ENCODE results near the gene RPS16. TPM values are rescaled to one million over a fixed set of nuclear protein-coding genes. Genes with fewer than 3 reads are reported as not detected.

The RPS16 gene
- 1,000 to 10,000 TPM; 1,316 to 2,441 (median 1,971) TPM for total RNA-seq

DNA sequence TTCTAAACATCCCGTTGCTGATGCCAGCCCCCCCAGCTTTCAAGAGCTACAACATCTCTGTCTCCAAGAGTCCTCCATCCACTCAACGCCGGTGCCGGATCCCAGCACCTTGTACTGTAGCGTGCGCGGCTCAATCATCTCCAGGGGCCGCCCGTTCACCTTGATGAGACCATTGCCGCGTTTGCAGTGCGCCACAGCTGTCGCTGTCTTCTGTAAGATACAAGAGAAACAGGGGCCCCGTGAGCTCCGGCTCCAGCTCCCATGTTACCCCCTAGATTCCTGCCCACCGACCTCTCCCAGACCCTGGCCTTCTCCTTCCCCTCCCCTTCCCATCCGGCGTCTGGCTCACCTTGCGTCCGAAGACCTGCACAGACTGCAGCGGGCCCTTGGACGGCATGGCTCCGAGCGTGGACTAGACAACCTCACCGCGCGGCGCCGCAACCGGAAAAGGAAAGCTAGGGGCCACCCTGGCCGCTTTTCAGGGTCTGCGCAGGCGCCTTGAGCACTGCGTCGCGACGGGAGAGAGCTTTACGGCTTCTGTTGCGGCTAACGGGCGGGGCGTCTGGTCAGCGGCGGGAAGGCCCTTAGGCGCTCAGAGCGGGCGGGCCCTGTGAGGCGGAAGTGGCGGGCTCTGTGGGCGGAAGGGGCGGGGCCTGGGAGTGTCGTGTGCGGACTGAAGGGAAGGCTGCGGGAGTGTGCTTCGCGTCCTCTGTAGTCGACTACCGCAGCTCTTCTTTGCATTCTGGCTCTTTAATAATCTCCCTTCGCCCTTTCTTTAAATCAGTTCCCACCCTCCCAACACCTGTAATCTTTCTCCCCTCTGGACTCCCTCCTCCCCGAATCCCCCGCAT, at the start of gene RPS16:
Gene RPS16, minus strand, starts transcription at position 451 of the 851 bp plus-strand sequence. Its CDS starts 54 bp downstream, at position 397.
- H3K9me3 ChIP-seq: no peaks in the 10 kb centered on the region
- peaks cover 28 to 48% (median 43%) of the 10 kb centered on the region in 4 donors for H3K4me1 ChIP-seq
- intact Hi-C loops (cut with DNase I): no loop called here
- peak within 1 kb of the TSS; percentile 84 to 95 (median 84) for H3K27ac ChIP-seq (replicated peaks in 1 of 4)
- peak within 1 kb of the TSS; percentile 76 to 84 (median 82) for H3K4me3 ChIP-seq
- DNase-seq (ENCODE audit: extremely low spot score): peak; percentile 99
- peaks cover 28 to 43% (median 37%) of the 10 kb centered on the region in 4 donors for H3K36me3 ChIP-seq
- WGBS: under 1% methylated on average over 32 of the region's 61 CpGs
- no peaks in the 10 kb centered on the region for H3K27me3 ChIP-seq
- TF ChIP-seq CTCF (IDR thresholded peaks at IDR 0.05): peak in 2 of 3 experiments; percentile 10 to 35
- TF ChIP-seq EP300 (IDR thresholded peaks at IDR 0.05): no peak
- TF ChIP-seq POLR2AphosphoS5 (IDR thresholded peaks at IDR 0.05): peak; percentile 100
- peak; percentile 97 for TF ChIP-seq POLR2A (IDR thresholded peaks at IDR 0.05; ENCODE audit: low read depth)

GRCh38 chr19:39483141-39483540, 47.4 kb upstream of the RPS16 start:
- Histone ChIP-seq H3K4me3 (no peak overlapping the region), H3K4me1 (peaks cover 15 to 32% (median 18%) of the 10 kb centered on the region in 4 donors), H3K36me3 (peaks cover 29 to 56% (median 50%) of the 10 kb centered on the region in 4 donors), H3K27me3 (no peaks in the 10 kb centered on the region), H3K27ac (replicated peaks in 1 of 4) (no peak overlapping the region), H3K9me3 (no peaks in the 10 kb centered on the region)
- TF ChIP-seq POLR2AphosphoS5 (IDR thresholded peaks at IDR 0.05) (no peak), CTCF (IDR thresholded peaks at IDR 0.05) (no peak), EP300 (IDR thresholded peaks at IDR 0.05) (no peak), POLR2A (IDR thresholded peaks at IDR 0.05; ENCODE audit: low read depth) (no peak)
- intact Hi-C loops (cut with DNase I): no loop called here
- 69% methylated on average over 6 of the region's 6 CpGs for WGBS
- DNase-seq (ENCODE audit: extremely low spot score): no peak

- WGBS: 78% methylated on average over 5 of the region's 11 CpGs
- no peaks in the 10 kb centered on the region for H3K27me3 ChIP-seq
- H3K4me3 ChIP-seq: peak overlapping the region; percentile 66 to 97 (median 82)
- peak overlapping the region in 1 of 4 donors; percentile 77 for H3K27ac ChIP-seq (replicated peaks in 1 of 4)
- peaks cover 15 to 32% (median 18%) of the 10 kb centered on the region in 4 donors for H3K4me1 ChIP-seq
- no peak for DNase-seq (ENCODE audit: extremely low spot score)
- H3K9me3 ChIP-seq: no peaks in the 10 kb centered on the region
- TF ChIP-seq CTCF (IDR thresholded peaks at IDR 0.05) (no peak), POLR2A (IDR thresholded peaks at IDR 0.05; ENCODE audit: low read depth) (no peak), POLR2AphosphoS5 (IDR thresholded peaks at IDR 0.05) (no peak), EP300 (IDR thresholded peaks at IDR 0.05) (no peak)
- intact Hi-C loops (cut with DNase I): no loop called here
- H3K36me3 ChIP-seq: peaks cover 23 to 47% (median 36%) of the 10 kb centered on the region in 4 donors
These were observed 45.9 kb upstream of the RPS16 start for GRCh38 chr19:39481676-39482075.

DNA sequence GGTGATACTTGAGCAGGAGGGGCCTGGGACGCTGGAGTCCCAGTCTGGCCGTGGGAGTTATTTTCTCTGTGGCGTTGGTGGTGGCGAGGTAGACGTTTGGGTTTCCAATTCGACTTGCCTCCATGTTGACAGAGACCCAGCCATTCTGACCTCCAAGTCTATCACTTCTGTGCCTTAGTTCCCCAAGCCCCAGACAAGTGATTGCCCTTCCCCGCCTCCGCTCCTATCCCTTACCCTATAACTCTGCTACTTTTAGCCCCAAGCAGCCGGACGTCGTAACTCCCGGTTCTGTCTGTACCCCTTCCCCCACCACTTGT, 45.4 kb upstream of the RPS16 start:
- Histone ChIP-seq H3K9me3 (no peaks in the 10 kb centered on the region), H3K27ac (replicated peaks in 1 of 4) (peak overlapping the region; percentile 75 to 87 (median 81))
- TF ChIP-seq POLR2AphosphoS5 (IDR thresholded peaks at IDR 0.05) (no peak), EP300 (IDR thresholded peaks at IDR 0.05) (no peak), CTCF (IDR thresholded peaks at IDR 0.05) (no peak), POLR2A (IDR thresholded peaks at IDR 0.05; ENCODE audit: low read depth) (no peak)

More for the DNA sequence above, 45.4 kb upstream of the RPS16 start:
- 0% methylated on average over 10 of the region's 12 CpGs for WGBS
- H3K36me3 ChIP-seq: peaks cover 18 to 47% (median 35%) of the 10 kb centered on the region in 4 donors
- no peak for DNase-seq (ENCODE audit: extremely low spot score)
- no peaks in the 10 kb centered on the region for H3K27me3 ChIP-seq
- peaks cover 15 to 32% (median 18%) of the 10 kb centered on the region in 4 donors for H3K4me1 ChIP-seq
- intact Hi-C loops (cut with DNase I): no loop called here
- H3K4me3 ChIP-seq: peak overlapping the region; percentile 66 to 97 (median 82)

All from esophagus muscularis mucosa (tissue), 4 donors.